ENCODE data around the gene TMEM151B. TPM values are rescaled to one million over a fixed set of nuclear protein-coding genes. Genes with fewer than 3 reads are reported as not detected.
A peak's percentile ranks its signal among the peaks of the same experiment; 100 is the strongest.

Gene TMEM151B
- total RNA-seq, 1 experiment from 2014 or later, result not detected

GRCh38 chr6:44271914-44272313, 1.7 kb downstream of the TMEM151B start:
- Mint-ChIP-seq H3K4me3 (ENCODE audit: unreplicated experiment) (peak overlapping the region; percentile 13), H3K9me3 (ENCODE audit: unreplicated experiment) (no peaks in the 10 kb centered on the region), H3K36me3 (ENCODE audit: insufficient read depth, unreplicated experiment) (no peaks in the 10 kb centered on the region), H3K27me3 (ENCODE audit: insufficient read depth, unreplicated experiment) (peaks cover 18% of the 10 kb centered on the region), H3K4me1 (ENCODE audit: low read depth, unreplicated experiment) (no peaks in the 10 kb centered on the region), H3K27ac (ENCODE audit: unreplicated experiment) (no peak overlapping the region)
- no peak overlapping the region for H3K4me3 ChIP-seq (ENCODE audit: low read depth, low read length)
- ChIA-PET POLR2A (no interaction called here), CTCF (interaction anchor here (0.7 kb wide), 1 partner anchor 1164 kb away, joined by 4 read pairs; no protein-coding TSS in a partner anchor)
- no peaks in the 10 kb centered on the region for H3K9me3 ChIP-seq
- intact Hi-C loops (cut with micrococcal nuclease; ENCODE audit: unreplicated experiment), result no loop called here
- BruUV-seq (replicated peaks), result no TSS peak
- no peak for TF ChIP-seq CTCF (IDR thresholded peaks at IDR 0.05; ENCODE audit: insufficient read depth in 1 of 2, low read depth in 1 of 2, low read length in 1 of 2, severe bottlenecking in 1 of 2, unreplicated experiment in 1 of 2)
- no peak for DNase-seq
- H3K36me3 ChIP-seq (ENCODE audit: control insufficient read depth, insufficient read depth, low read length), result no peaks in the 10 kb centered on the region
- H3K4me1 ChIP-seq, result peaks cover 6% of the 10 kb centered on the region; the same call in 1 of the 2 replicates
- peaks cover 6% of the 10 kb centered on the region for H3K27me3 ChIP-seq (replicated peaks; ENCODE audit: control insufficient read depth, insufficient read depth, low read length)

DNA sequence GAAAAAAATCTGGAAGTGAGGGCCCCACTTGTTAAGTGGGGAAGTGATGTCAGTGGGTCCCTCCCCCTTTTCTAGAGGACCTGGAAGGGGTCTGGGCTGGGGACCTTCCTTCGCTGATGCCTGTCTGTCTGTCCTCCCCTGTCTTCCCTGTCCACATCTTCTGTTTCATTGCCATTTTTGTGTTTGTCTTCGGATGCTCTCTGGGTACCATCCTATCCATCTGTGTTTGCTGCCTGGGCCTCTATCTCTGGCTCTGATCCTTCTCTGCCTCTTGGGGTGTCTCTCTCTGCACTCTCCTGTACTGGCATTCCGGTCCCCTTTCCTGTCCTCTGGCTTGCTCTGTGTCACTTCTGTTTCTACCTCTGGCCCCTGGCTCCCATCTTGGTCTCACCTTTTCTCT, 2.3 kb downstream of the TMEM151B start:
- TF ChIP-seq CTCF (IDR thresholded peaks at IDR 0.05; ENCODE audit: insufficient read depth in 1 of 2, low read depth in 1 of 2, low read length in 1 of 2, severe bottlenecking in 1 of 2, unreplicated experiment in 1 of 2), result no peak
- no peak overlapping the region for H3K4me3 ChIP-seq (ENCODE audit: low read depth, low read length)
- Mint-ChIP-seq H3K36me3 (ENCODE audit: insufficient read depth, unreplicated experiment) (no peaks in the 10 kb centered on the region), H3K4me3 (ENCODE audit: unreplicated experiment) (no peak overlapping the region), H3K27me3 (ENCODE audit: insufficient read depth, unreplicated experiment) (peaks cover 22% of the 10 kb centered on the region), H3K4me1 (ENCODE audit: low read depth, unreplicated experiment) (no peaks in the 10 kb centered on the region), H3K27ac (ENCODE audit: unreplicated experiment) (no peak overlapping the region), H3K9me3 (ENCODE audit: unreplicated experiment) (no peaks in the 10 kb centered on the region)
- H3K36me3 ChIP-seq (ENCODE audit: control insufficient read depth, insufficient read depth, low read length), result no peaks in the 10 kb centered on the region
- no TSS peak for BruUV-seq (replicated peaks)
- POLR2A ChIA-PET, result no interaction called here
- H3K27me3 ChIP-seq (replicated peaks; ENCODE audit: control insufficient read depth, insufficient read depth, low read length), result peaks cover 6% of the 10 kb centered on the region
- H3K4me1 ChIP-seq, result peaks cover 6% of the 10 kb centered on the region; the same call in 1 of the 2 replicates
- DNase-seq, result no peak
- no peaks in the 10 kb centered on the region for H3K9me3 ChIP-seq
- CTCF ChIA-PET, result no interaction called here
- intact Hi-C loops (cut with micrococcal nuclease; ENCODE audit: unreplicated experiment), result no loop called here

DNA sequence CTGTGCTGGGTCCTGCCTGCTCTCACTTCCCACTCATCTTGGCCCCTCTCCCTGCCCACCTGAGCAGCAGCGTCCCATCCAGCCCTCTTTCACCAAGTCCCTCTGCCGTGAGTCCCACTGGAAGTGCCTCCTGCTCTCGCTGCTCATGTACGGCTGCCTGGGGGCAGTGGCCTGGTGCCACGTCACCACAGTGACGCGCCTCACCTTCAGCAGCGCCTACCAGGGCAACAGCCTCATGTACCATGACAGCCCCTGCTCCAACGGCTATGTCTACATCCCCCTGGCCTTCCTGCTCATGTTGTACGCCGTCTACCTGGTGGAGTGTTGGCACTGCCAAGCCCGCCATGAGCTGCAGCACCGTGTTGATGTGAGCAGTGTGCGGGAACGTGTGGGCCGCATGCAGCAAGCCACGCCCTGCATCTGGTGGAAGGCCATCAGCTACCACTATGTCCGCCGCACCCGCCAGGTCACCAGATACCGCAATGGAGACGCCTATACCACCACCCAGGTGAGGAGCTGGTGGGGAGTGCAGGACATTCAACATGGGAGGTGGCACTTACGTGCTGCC, 2.8 kb downstream of the TMEM151B start:
- Mint-ChIP-seq H3K27me3 (ENCODE audit: insufficient read depth, unreplicated experiment) (peaks cover 27% of the 10 kb centered on the region), H3K27ac (ENCODE audit: unreplicated experiment) (no peak overlapping the region), H3K36me3 (ENCODE audit: insufficient read depth, unreplicated experiment) (no peaks in the 10 kb centered on the region), H3K4me1 (ENCODE audit: low read depth, unreplicated experiment) (no peaks in the 10 kb centered on the region), H3K9me3 (ENCODE audit: unreplicated experiment) (no peaks in the 10 kb centered on the region), H3K4me3 (ENCODE audit: unreplicated experiment) (no peak overlapping the region)
- TF ChIP-seq CTCF (IDR thresholded peaks at IDR 0.05; ENCODE audit: insufficient read depth in 1 of 2, low read depth in 1 of 2, low read length in 1 of 2, severe bottlenecking in 1 of 2, unreplicated experiment in 1 of 2), result no peak
- ChIA-PET CTCF (interaction anchor here (0.6 kb wide), 1 partner anchor 31 kb away, joined by 3 read pairs; no protein-coding TSS in a partner anchor), POLR2A (no interaction called here)
- H3K9me3 ChIP-seq, result no peaks in the 10 kb centered on the region
- peaks cover 4% of the 10 kb centered on the region; the same call in 1 of the 2 replicates for H3K4me1 ChIP-seq
- no TSS peak for BruUV-seq (replicated peaks)
- peaks cover 6% of the 10 kb centered on the region for H3K27me3 ChIP-seq (replicated peaks; ENCODE audit: control insufficient read depth, insufficient read depth, low read length)
- DNase-seq, result no peak
- no peak overlapping the region for H3K4me3 ChIP-seq (ENCODE audit: low read depth, low read length)
- H3K36me3 ChIP-seq (ENCODE audit: control insufficient read depth, insufficient read depth, low read length), result no peaks in the 10 kb centered on the region
- intact Hi-C loops (cut with micrococcal nuclease; ENCODE audit: unreplicated experiment), result no loop called here
